Common myeloid progenitor, CD34-positive (primary cell): Measurements from ENCODE around the gene RBM47.
"Not testable (repeated sequence)": the region's sequence is repeated elsewhere in the genome, so short reads cannot be mapped to it uniquely, and the experiment has no call there.

Experiments
- CTCF ChIA-PET: fragments of 350-600 bp; sonication (Branson Sonifier 250); formaldehyde crosslinking; loops from one replicate; lab custom pipeline; 2021; ENCODE audit warnings: antibody characterized with exemption; lab: Charles Lee
- POLR2A ChIA-PET: fragments of 350-600 bp; sonication (Branson Sonifier 250); formaldehyde crosslinking; loops from one replicate; lab custom pipeline; 2021; ENCODE audit warnings: antibody characterized with exemption; lab: Charles Lee
- DNase-seq, 3 donors: peaks; one replicate each; pipeline versions ENCODE4 v3.0.0 to v3.0.0-alpha.2; 2013
- H3K27ac ChIP-seq, 2 experiments: 1 replicate in 1 of 2; 2 replicates in 1 of 2; pipeline ENCODE4 v1.7.0; 2013; ENCODE audit warnings: inconsistent platforms in 2 of 2, low read length in 2 of 2, mild to moderate bottlenecking in 2 of 2, low read depth in 1 of 2, moderate library complexity in 1 of 2; ENCODE audit not compliant: severe bottlenecking in 2 of 2, insufficient read depth in 1 of 2, poor library complexity in 1 of 2
- H3K27me3 ChIP-seq, 5 experiments: replicated peaks in 2 of 5; 1 replicate in 3 of 5; 2 replicates in 2 of 5; pipeline versions ENCODE4 v1.6.1 to v1.7.0; 2013; ENCODE audit warnings: low read length in 4 of 5, mild to moderate bottlenecking in 2 of 5, moderate library complexity in 2 of 5, inconsistent platforms in 1 of 5; ENCODE audit not compliant: insufficient read depth in 5 of 5, control insufficient read depth in 4 of 5
- H3K36me3 ChIP-seq, 4 experiments: 1 replicate in 2 of 4; 2 replicates in 2 of 4; pipeline versions ENCODE4 v1.6.1 to v1.7.0; 2013; ENCODE audit warnings: low read length in 3 of 4, control low read depth in 1 of 4, mild to moderate bottlenecking in 1 of 4; ENCODE audit not compliant: control insufficient read depth in 4 of 4, insufficient read depth in 4 of 4
- H3K4me1 ChIP-seq, 4 experiments: 1 replicate in 3 of 4; 2 replicates in 1 of 4; pipeline versions ENCODE4 v1.6.1 to v1.7.1; 2013; ENCODE audit warnings: low read length in 3 of 4, mild to moderate bottlenecking in 3 of 4, control low read depth in 1 of 4, inconsistent platforms in 1 of 4, moderate library complexity in 1 of 4; ENCODE audit not compliant: control insufficient read depth in 4 of 4, insufficient read depth in 4 of 4; ENCODE audit errors: control extremely low read depth in 1 of 4
- H3K4me3 ChIP-seq, 7 experiments: 1 replicate in 4 of 7; 2 replicates in 3 of 7; pipeline versions ENCODE4 v1.5.1 to v1.7.0; 2013; ENCODE audit warnings: mild to moderate bottlenecking in 7 of 7, low read length in 6 of 7, moderate library complexity in 6 of 7, inconsistent platforms in 2 of 7, low read depth in 2 of 7, control low read depth in 1 of 7; ENCODE audit not compliant: insufficient read depth in 4 of 7, control insufficient read depth in 1 of 7; ENCODE audit errors: extremely low read depth in 1 of 7
- H3K9me3 ChIP-seq, 5 experiments: 1 replicate in 4 of 5; 2 replicates in 1 of 5; pipeline versions ENCODE4 v1.6.1 to v1.7.1; 2013; ENCODE audit warnings: low read length in 4 of 5, mild to moderate bottlenecking in 2 of 5, inconsistent platforms in 1 of 5, low read depth in 1 of 5, moderate library complexity in 1 of 5; ENCODE audit not compliant: control insufficient read depth in 4 of 5, insufficient read depth in 2 of 5; ENCODE audit errors: control extremely low read depth in 1 of 5
- WGBS: methylation state at CpG from one replicate; pipeline ENCODE4 v1.1.5; 2013; ENCODE audit not compliant: insufficient coverage; 5-methylcytosine and 5-hydroxymethylcytosine counted together

Gene RBM47

GRCh38 chr4:40564815-40565483, 64.7 kb downstream of the RBM47 start:
- ChIA-PET CTCF (interaction anchor here (0.7 to 0.9 kb wide), 3 partner anchors 9 to 64 kb away, joined by 3 read pairs; no protein-coding TSS in a partner anchor), POLR2A (no interaction called here)
- DNase-seq = no peak
- Histone ChIP-seq H3K27ac (no peak overlapping the region), H3K27me3 (no peaks in the 10 kb centered on the region), H3K9me3 (no peaks in the 10 kb centered on the region), H3K4me3 (no peak overlapping the region), H3K4me1 (peaks cover 0 to 36% (median under 1%) of the 10 kb centered on the region in 4 experiments), H3K36me3 (no peaks in the 10 kb centered on the region)
- WGBS = 79% methylated on average over 4 of the region's 5 CpGs

- Histone ChIP-seq H3K4me1 (peaks cover 0 to 42% (median under 1%) of the 10 kb centered on the region in 4 experiments), H3K27ac (no peak overlapping the region), H3K4me3 (no peak overlapping the region), H3K36me3 (no peaks in the 10 kb centered on the region), H3K9me3 (no peaks in the 10 kb centered on the region), H3K27me3 (no peaks in the 10 kb centered on the region)
- POLR2A ChIA-PET = no interaction called here
- CTCF ChIA-PET = interaction anchor here (0.7 to 0.9 kb wide), 2 partner anchors 10 to 358 kb away, joined by 3 read pairs; no protein-coding TSS in a partner anchor
- 40% methylated on average over 1 of the region's 3 CpGs for WGBS
- no peak for DNase-seq
Observed at GRCh38 chr4:40564004-40564403, 65.7 kb downstream of the RBM47 start.

GRCh38 chr4:40563401-40563800, 66.3 kb downstream of the RBM47 start:
- Histone ChIP-seq H3K4me1 (peaks cover 0 to 42% (median under 1%) of the 10 kb centered on the region in 4 experiments), H3K36me3 (no peaks in the 10 kb centered on the region), H3K9me3 (no peaks in the 10 kb centered on the region), H3K4me3 (no peak overlapping the region), H3K27ac (no peak overlapping the region), H3K27me3 (no peaks in the 10 kb centered on the region)
- no peak for DNase-seq
- WGBS = 100% methylated on average over 3 of the region's 4 CpGs
- ChIA-PET CTCF (interaction anchor here (0.9 to 1.3 kb wide), 2 partner anchors 13 to 357 kb away, joined by 3 read pairs; no protein-coding TSS in a partner anchor), POLR2A (no interaction called here)

- POLR2A ChIA-PET = no interaction called here
Observed at GRCh38 chr4:40562681-40563080, 67.0 kb downstream of the RBM47 start.

GRCh38 chr4:40562208-40562607, 67.5 kb downstream of the RBM47 start:
- Histone ChIP-seq H3K9me3 (no peaks in the 10 kb centered on the region), H3K4me3 (no peak overlapping the region), H3K36me3 (no peaks in the 10 kb centered on the region), H3K27me3 (no peaks in the 10 kb centered on the region), H3K4me1 (peaks cover 0 to 42% (median under 1%) of the 10 kb centered on the region in 4 experiments), H3K27ac (no peak overlapping the region)
- ChIA-PET CTCF (interaction anchor here (0.8 to 1.3 kb wide), 2 partner anchors 12 to 34 kb away, joined by 3 read pairs; no protein-coding TSS in a partner anchor), POLR2A (no interaction called here)
- WGBS = 100% methylated on average over 6 of the region's 6 CpGs
- DNase-seq = no peak

More at GRCh38 chr4:40562681-40563080, 67.0 kb downstream of the RBM47 start:
- no peak overlapping the region for H3K27ac ChIP-seq
- H3K27me3 ChIP-seq = no peaks in the 10 kb centered on the region
- DNase-seq = no peak
- no peaks in the 10 kb centered on the region for H3K9me3 ChIP-seq
- peaks cover 0 to 42% (median under 1%) of the 10 kb centered on the region in 4 experiments for H3K4me1 ChIP-seq
- H3K36me3 ChIP-seq = no peaks in the 10 kb centered on the region
- no peak overlapping the region for H3K4me3 ChIP-seq
- CTCF ChIA-PET = interaction anchor here (0.8 to 1.3 kb wide), 2 partner anchors 12 to 34 kb away, joined by 3 read pairs; no protein-coding TSS in a partner anchor
- 100% methylated on average over 2 of the region's 7 CpGs for WGBS

GRCh38 chr4:40561543-40562177, 68.0 kb downstream of the RBM47 start:
- H3K27ac ChIP-seq, DNase-seq, H3K27me3 ChIP-seq, H3K4me3 ChIP-seq, H3K9me3 ChIP-seq, CTCF ChIA-PET, POLR2A ChIA-PET, H3K36me3 ChIP-seq: not testable (repeated sequence)
- H3K4me1 ChIP-seq = peaks cover 0 to 42% (median under 1%) of the 10 kb centered on the region in 4 experiments
- WGBS = 91% methylated on average over 7 of the region's 7 CpGs
